Globus pallidus (tissue), 1 donor: ENCODE results near the gene MUC4.
"Not testable (repeated sequence)": the region's sequence is repeated elsewhere in the genome, so short reads cannot be mapped to it uniquely, and the experiment has no call there.

ENCODE experiments used
- DNase-seq: peaks from one replicate; pipeline ENCODE4 v3.0.0-alpha.2; 2015; ENCODE audit warnings: low spot score

The MUC4 gene

GRCh38 chr3:195761123-195761566 lies 50.6 kb downstream of the MUC4 start:
- no peak for DNase-seq

GRCh38 chr3:195760345-195761122 lies 51.2 kb downstream of the MUC4 start:
- peak; percentile 45 for DNase-seq

- no peak for DNase-seq
Measured at GRCh38 chr3:195758721-195759353, 52.9 kb downstream of the MUC4 start.

GRCh38 chr3:195757827-195758226 lies 53.9 kb downstream of the MUC4 start:
- DNase-seq, result no peak

- no peak for DNase-seq
Measured at GRCh38 chr3:195757438-195757770, 54.3 kb downstream of the MUC4 start.

GRCh38 chr3:195755791-195756676 lies 55.7 kb downstream of the MUC4 start:
- no peak for DNase-seq

- no peak for DNase-seq
Measured at GRCh38 chr3:195755391-195755790, 56.3 kb downstream of the MUC4 start.

GRCh38 chr3:195754906-195755305 lies 56.8 kb downstream of the MUC4 start:
- DNase-seq, result no peak

GRCh38 chr3:195754141-195754540 lies 57.6 kb downstream of the MUC4 start:
- DNase-seq, result no peak

- no peak for DNase-seq
Measured at GRCh38 chr3:195753581-195753980, 58.1 kb downstream of the MUC4 start.

GRCh38 chr3:195752546-195753331 lies 59.0 kb downstream of the MUC4 start:
- DNase-seq, result no peak

GRCh38 chr3:195752066-195752465 lies 59.7 kb downstream of the MUC4 start:
- DNase-seq, result no peak

GRCh38 chr3:195751560-195751959 lies 60.2 kb downstream of the MUC4 start:
- no peak for DNase-seq

GRCh38 chr3:195750797-195751520 lies 60.8 kb downstream of the MUC4 start:
- no peak for DNase-seq

- DNase-seq, result not testable (repeated sequence)
Measured at GRCh38 chr3:195749101-195749500, 62.6 kb downstream of the MUC4 start.

- DNase-seq, result no peak
Measured at GRCh38 chr3:195748661-195749060, 63.1 kb downstream of the MUC4 start.

GRCh38 chr3:195746751-195747150 lies 65.0 kb downstream of the MUC4 start:
- DNase-seq, result no peak

- no peak for DNase-seq
Measured at GRCh38 chr3:195746346-195746745, 65.4 kb downstream of the MUC4 start.

GRCh38 chr3:195744437-195744836 lies 67.3 kb downstream of the MUC4 start:
- no peak for DNase-seq

- DNase-seq, result no peak
Measured at GRCh38 chr3:195739561-195740111, 72.1 kb downstream of the MUC4 start.
